ENCODE data around the gene TIMM10B. TPM values are rescaled to one million over a fixed set of nuclear protein-coding genes. Genes with fewer than 3 reads are reported as not detected.

The TIMM10B gene
- total and polyA plus RNA-seq, 2 of the 13 experiments (the other 11 are each of a cell fraction or from before 2014, with no cell fraction given), result 34.9 to 39.5 TPM

DNA sequence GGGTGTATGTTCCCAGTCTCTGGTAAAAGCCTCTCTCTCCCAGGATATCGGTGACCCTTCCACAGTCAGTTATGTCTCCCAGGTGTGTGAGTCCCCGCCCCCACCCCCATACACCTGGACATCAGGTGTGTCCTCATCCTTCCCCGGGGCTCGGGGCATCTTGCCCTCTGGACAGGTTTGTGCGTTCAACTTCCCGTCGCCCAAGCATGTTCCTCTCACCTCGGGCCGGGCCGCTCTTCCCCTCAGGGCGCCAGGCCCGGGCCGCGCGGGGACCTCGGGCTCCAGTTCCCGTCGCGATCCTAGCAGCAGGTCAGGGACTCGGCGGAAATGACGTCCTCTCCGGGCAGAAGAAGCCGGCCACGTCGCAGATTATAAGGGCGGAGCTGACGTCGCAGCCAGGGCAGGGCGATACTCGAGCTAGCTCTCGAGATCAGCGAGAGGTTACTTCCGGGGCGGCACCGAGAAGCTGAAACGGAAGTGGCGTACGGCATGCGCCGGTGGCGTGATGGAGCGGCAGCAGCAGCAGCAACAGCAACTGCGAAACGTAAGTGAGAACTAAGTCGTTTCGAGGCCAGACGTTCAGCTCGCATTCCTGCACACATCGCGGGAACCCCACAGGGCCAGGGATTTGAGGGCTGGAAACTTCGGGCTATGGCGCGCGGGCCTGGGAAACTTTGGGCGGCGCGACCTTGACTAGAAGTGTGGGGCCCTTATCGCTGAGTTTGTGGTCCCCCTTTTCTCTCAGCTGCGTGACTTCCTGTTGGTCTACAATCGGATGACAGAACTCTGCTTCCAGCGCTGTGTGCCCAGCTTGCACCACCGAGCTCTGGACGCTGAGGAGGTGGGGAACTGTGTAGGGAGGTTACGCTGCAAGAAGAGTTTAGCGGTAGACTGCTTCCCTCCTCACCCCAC is at the start of gene TIMM10B, which contains the start of gene ARFIP2 (continued):
- TF ChIP-seq, protein P1, sequence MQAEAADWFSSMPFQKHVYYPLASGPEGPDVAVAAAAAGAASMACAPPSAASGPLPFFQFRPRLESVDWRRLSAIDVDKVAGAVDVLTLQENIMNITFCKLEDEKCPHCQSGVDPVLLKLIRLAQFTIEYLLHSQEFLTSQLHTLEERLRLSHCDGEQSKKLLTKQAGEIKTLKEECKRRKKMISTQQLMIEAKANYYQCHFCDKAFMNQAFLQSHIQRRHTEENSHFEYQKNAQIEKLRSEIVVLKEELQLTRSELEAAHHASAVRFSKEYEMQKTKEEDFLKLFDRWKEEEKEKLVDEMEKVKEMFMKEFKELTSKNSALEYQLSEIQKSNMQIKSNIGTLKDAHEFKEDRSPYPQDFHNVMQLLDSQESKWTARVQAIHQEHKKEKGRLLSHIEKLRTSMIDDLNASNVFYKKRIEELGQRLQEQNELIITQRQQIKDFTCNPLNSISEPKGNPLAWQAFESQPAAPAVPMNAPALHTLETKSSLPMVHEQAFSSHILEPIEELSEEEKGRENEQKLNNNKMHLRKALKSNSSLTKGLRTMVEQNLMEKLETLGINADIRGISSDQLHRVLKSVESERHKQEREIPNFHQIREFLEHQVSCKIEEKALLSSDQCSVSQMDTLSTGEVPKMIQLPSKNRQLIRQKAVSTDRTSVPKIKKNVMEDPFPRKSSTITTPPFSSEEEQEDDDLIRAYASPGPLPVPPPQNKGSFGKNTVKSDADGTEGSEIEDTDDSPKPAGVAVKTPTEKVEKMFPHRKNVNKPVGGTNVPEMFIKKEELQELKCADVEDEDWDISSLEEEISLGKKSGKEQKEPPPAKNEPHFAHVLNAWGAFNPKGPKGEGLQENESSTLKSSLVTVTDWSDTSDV (CRISPR knock-in tag; IDR thresholded peaks at IDR 0.05), result no peak
- TF ChIP-seq, protein P2, sequence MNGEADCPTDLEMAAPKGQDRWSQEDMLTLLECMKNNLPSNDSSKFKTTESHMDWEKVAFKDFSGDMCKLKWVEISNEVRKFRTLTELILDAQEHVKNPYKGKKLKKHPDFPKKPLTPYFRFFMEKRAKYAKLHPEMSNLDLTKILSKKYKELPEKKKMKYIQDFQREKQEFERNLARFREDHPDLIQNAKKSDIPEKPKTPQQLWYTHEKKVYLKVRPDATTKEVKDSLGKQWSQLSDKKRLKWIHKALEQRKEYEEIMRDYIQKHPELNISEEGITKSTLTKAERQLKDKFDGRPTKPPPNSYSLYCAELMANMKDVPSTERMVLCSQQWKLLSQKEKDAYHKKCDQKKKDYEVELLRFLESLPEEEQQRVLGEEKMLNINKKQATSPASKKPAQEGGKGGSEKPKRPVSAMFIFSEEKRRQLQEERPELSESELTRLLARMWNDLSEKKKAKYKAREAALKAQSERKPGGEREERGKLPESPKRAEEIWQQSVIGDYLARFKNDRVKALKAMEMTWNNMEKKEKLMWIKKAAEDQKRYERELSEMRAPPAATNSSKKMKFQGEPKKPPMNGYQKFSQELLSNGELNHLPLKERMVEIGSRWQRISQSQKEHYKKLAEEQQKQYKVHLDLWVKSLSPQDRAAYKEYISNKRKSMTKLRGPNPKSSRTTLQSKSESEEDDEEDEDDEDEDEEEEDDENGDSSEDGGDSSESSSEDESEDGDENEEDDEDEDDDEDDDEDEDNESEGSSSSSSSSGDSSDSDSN (CRISPR knock-in tag; IDR thresholded peaks at IDR 0.05), result peak; percentile 51
- TF ChIP-seq, protein P3, sequence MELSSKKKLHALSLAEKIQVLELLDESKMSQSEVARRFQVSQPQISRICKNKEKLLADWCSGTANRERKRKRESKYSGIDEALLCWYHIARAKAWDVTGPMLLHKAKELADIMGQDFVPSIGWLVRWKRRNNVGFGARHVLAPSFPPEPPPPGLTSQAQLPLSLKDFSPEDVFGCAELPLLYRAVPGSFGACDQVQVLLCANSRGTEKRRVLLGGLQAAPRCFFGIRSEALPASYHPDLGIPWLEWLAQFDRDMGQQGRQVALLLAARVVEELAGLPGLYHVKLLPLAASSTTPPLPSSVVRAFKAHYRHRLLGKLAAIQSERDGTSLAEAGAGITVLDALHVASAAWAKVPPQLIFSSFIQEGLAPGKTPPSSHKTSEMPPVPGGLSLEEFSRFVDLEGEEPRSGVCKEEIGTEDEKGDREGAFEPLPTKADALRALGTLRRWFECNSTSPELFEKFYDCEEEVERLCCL (CRISPR knock-in tag; IDR thresholded peaks at IDR 0.05; ENCODE audit: borderline replicate concordance), result 0 out of 2 replicates have a peak, but pooled peaks have one; percentile 41
- TF ChIP-seq ZNF12 (CRISPR knock-in tag; IDR thresholded peaks at IDR 0.05) (no peak; the same call in 1 of the 2 replicates), FOXK2 (IDR thresholded peaks at IDR 0.05) (peak; percentile 62; the same call in 1 of the 2 replicates), KDM6A (CRISPR knock-in tag; IDR thresholded peaks at IDR 0.05; ENCODE audit: low read depth) (no peak), ZNF83 (CRISPR knock-in tag; IDR thresholded peaks at IDR 0.05; ENCODE audit: borderline replicate concordance) (peak; percentile 30; the same call in 1 of the 2 replicates), FOSL2 (CRISPR knock-in tag; IDR thresholded peaks at IDR 0.05) (peak; percentile 61), EEA1 (CRISPR knock-in tag; IDR thresholded peaks at IDR 0.05; ENCODE audit: borderline replicate concordance) (no peak), POGK (CRISPR knock-in tag; conservative IDR thresholded peaks at IDR 0.05) (no peak; the same call in 1 of the 2 replicates), ZSCAN20 (CRISPR knock-in tag; IDR thresholded peaks at IDR 0.05; ENCODE audit: borderline replicate concordance) (no peak), ZNF572 (CRISPR knock-in tag; IDR thresholded peaks at IDR 0.05) (0 out of 2 replicates have a peak, but pooled peaks have one; percentile 37), CSRNP1 (CRISPR knock-in tag; IDR thresholded peaks at IDR 0.05) (0 out of 2 replicates have a peak, but pooled peaks have one; percentile 72), PAX8 (CRISPR knock-in tag; IDR thresholded peaks at IDR 0.05; ENCODE audit: borderline replicate concordance) (no peak), IRX3 (CRISPR knock-in tag; IDR thresholded peaks at IDR 0.05; ENCODE audit: borderline replicate concordance, low read depth) (no peak)
